Thyroid gland (tissue), 4 donors: Measurements from ENCODE around the gene TBC1D3B. TPM values are rescaled to one million over a fixed set of nuclear protein-coding genes. Genes with fewer than 3 reads are reported as not detected.

Source experiments
- DNase-seq, 2 donors: peaks; one replicate each; pipeline ENCODE4 v3.0.0-alpha.2; 2019
- H3K27ac ChIP-seq, 3 donors: fragments of 200-600 bp; sonication (generic); 1 replicate in 2 of 3; 2 replicates in 1 of 3; pipeline ENCODE4 v1.5.1; 2016 to 2019; ENCODE audit warnings: mild to moderate bottlenecking in 1 of 3, moderate library complexity in 1 of 3
- H3K27me3 ChIP-seq: fragments of 200-600 bp; sonication (generic); one replicate; pipeline ENCODE4 v1.5.1; 2019
- H3K36me3 ChIP-seq, 2 donors: fragments of 200-600 bp; sonication (generic); one replicate each; pipeline ENCODE4 v1.5.1; 2016 to 2019
- H3K4me1 ChIP-seq, 2 donors: fragments of 200-600 bp; sonication (generic); one replicate each; pipeline ENCODE4 v1.5.1; 2017 to 2019
- H3K4me3 ChIP-seq, 3 donors: fragments of 200-600 bp; sonication (generic); replicated peaks in 1 of 3; 1 replicate in 2 of 3; 2 replicates in 1 of 3; pipeline ENCODE4 v1.5.1; 2016; ENCODE audit warnings: mild to moderate bottlenecking in 1 of 3
- H3K9me3 ChIP-seq: fragments of 200-600 bp; sonication (generic); one replicate; pipeline ENCODE4 v1.5.1; 2017
- CTCF ChIP-seq, 6 experiments: fragments of 200-600 bp in 3 of 6; fragments of 450-650 bp in 3 of 6; sonication (generic) in 3 of 6; IDR thresholded peaks; one replicate each; pipeline ENCODE4 v1.5.1; 2016 to 2019; ENCODE audit warnings: antibody characterized with exemption in 6 of 6, mild to moderate bottlenecking in 2 of 6, inconsistent platforms in 1 of 6, moderate library complexity in 1 of 6
- POLR2A ChIP-seq, 2 donors: fragments of 450-650 bp; IDR thresholded peaks; one replicate each; pipeline ENCODE4 v1.6.1; 2017; ENCODE audit warnings: antibody characterized with exemption in 2 of 2, mild to moderate bottlenecking in 2 of 2, moderate library complexity in 1 of 2
- WGBS, 2 donors: methylation state at CpG; one replicate each; pipeline ENCODE4 v1.1.5; 2017; 5-methylcytosine and 5-hydroxymethylcytosine counted together
- intact Hi-C: fragments of 100-400 bp; cut with DNase I; formaldehyde crosslinking; loops from one replicate; pipeline ENCODE4 v1.15.1; 2023
- total RNA-seq, 4 donors: library from RNA; depleted of rRNA; stranded (reverse); fragments of >200 nt; gene quantifications; one replicate each; pipeline ENCODE4 v1.2.3, GENCODE V29; 2016

TBC1D3B gene
- total RNA-seq, 4 donors from 2014 or later = 3.9 TPM; not detected in 3

- Histone ChIP-seq H3K27ac (no peak overlapping the region), H3K9me3 (no peaks in the 10 kb centered on the region), H3K4me3 (no peak overlapping the region), H3K36me3 (no peaks in the 10 kb centered on the region), H3K4me1 (peaks cover 0 to 20% of the 10 kb centered on the region in 2 donors), H3K27me3 (no peaks in the 10 kb centered on the region)
- intact Hi-C loops = no loop called here
- no peak for DNase-seq
- 76 to 80% methylated on average over 2 of the region's 2 CpGs for WGBS, 2 donors
- TF ChIP-seq CTCF (IDR thresholded peaks at IDR 0.05) = no peak
- no peak for TF ChIP-seq POLR2A (IDR thresholded peaks at IDR 0.05)
These were observed 45.0 kb downstream of the TBC1D3B start for GRCh38 chr17:36131421-36131820.

GRCh38 chr17:36130346-36130745, 46.1 kb downstream of the TBC1D3B start:
- Histone ChIP-seq H3K27ac (no peak overlapping the region), H3K4me3 (no peak overlapping the region), H3K36me3 (no peaks in the 10 kb centered on the region), H3K9me3 (no peaks in the 10 kb centered on the region), H3K4me1 (peaks cover 0 to 20% of the 10 kb centered on the region in 2 donors), H3K27me3 (no peaks in the 10 kb centered on the region)
- 77 to 79% methylated on average over 5 of the region's 5 CpGs for WGBS, 2 donors
- TF ChIP-seq CTCF (IDR thresholded peaks at IDR 0.05) = no peak
- TF ChIP-seq POLR2A (IDR thresholded peaks at IDR 0.05) = no peak
- intact Hi-C loops = no loop called here
- DNase-seq = no peak

GRCh38 chr17:36129616-36130015, 46.8 kb downstream of the TBC1D3B start:
- intact Hi-C loops = no loop called here
- Histone ChIP-seq H3K4me1 (peaks cover 0 to 20% of the 10 kb centered on the region in 2 donors), H3K27me3 (no peaks in the 10 kb centered on the region), H3K4me3 (no peak overlapping the region), H3K36me3 (no peaks in the 10 kb centered on the region), H3K27ac (no peak overlapping the region), H3K9me3 (no peaks in the 10 kb centered on the region)
- 82 to 84% methylated on average over 1 of the region's 1 CpG for WGBS, 2 donors
- no peak for DNase-seq
- no peak for TF ChIP-seq CTCF (IDR thresholded peaks at IDR 0.05)
- no peak for TF ChIP-seq POLR2A (IDR thresholded peaks at IDR 0.05)

GRCh38 chr17:36128411-36128978, 47.9 kb downstream of the TBC1D3B start:
- TF ChIP-seq CTCF (IDR thresholded peaks at IDR 0.05) (no peak), POLR2A (IDR thresholded peaks at IDR 0.05) (no peak)
- Histone ChIP-seq H3K27me3 (no peaks in the 10 kb centered on the region), H3K27ac (no peak overlapping the region), H3K9me3 (no peaks in the 10 kb centered on the region), H3K4me1 (peaks cover 0 to 13% of the 10 kb centered on the region in 2 donors), H3K36me3 (no peaks in the 10 kb centered on the region), H3K4me3 (no peak overlapping the region)
- intact Hi-C loops = no loop called here
- no peak for DNase-seq
- 59 to 74% methylated on average over 4 of the region's 4 CpGs for WGBS, 2 donors

- H3K9me3 ChIP-seq = no peaks in the 10 kb centered on the region
- H3K27me3 ChIP-seq = no peaks in the 10 kb centered on the region
- TF ChIP-seq POLR2A (IDR thresholded peaks at IDR 0.05) = no peak
- DNase-seq = no peak
- intact Hi-C loops = no loop called here
- no peaks in the 10 kb centered on the region for H3K36me3 ChIP-seq
- no peak overlapping the region for H3K4me3 ChIP-seq
- 92 to 93% methylated on average over 6 of the region's 6 CpGs for WGBS, 2 donors
- peaks cover 0 to 11% of the 10 kb centered on the region in 2 donors for H3K4me1 ChIP-seq
- H3K27ac ChIP-seq = no peak overlapping the region
These were observed 48.5 kb downstream of the TBC1D3B start for GRCh38 chr17:36127911-36128310.
